Panc1 (cell line): ENCODE measurements around the gene METTL2A.
"Not testable (repeated sequence)": the region's sequence is repeated elsewhere in the genome, so short reads cannot be mapped to it uniquely, and the experiment has no call there.

Experiments used
- CTCF ChIP-seq: fragments of 450-650 bp; IDR thresholded peaks from 2 replicates; pipeline ENCODE4 v1.5.1; 2017; ENCODE audit warnings: mild to moderate bottlenecking
- POLR2AphosphoS5 ChIP-seq: IDR thresholded peaks from 2 replicates; pipeline ENCODE4 v1.6.1; 2012; ENCODE audit warnings: mild to moderate bottlenecking, low read depth, low read length, moderate library complexity
- REST ChIP-seq, 2 experiments: IDR thresholded peaks; 2 replicates each; pipeline ENCODE4 v1.6.1; 2011 to 2012; ENCODE audit warnings: low read depth in 2 of 2, control low read depth in 1 of 2, low read length in 1 of 2, mild to moderate bottlenecking in 1 of 2, moderate library complexity in 1 of 2; ENCODE audit not compliant: insufficient read depth in 1 of 2
- SIN3A ChIP-seq: IDR thresholded peaks from 2 replicates; pipeline ENCODE4 v1.6.1; 2012; ENCODE audit warnings: low read depth, mild to moderate bottlenecking, low read length, moderate library complexity, borderline replicate concordance; ENCODE audit not compliant: insufficient read depth
- TCF7L2 ChIP-seq: IDR thresholded peaks from 2 replicates; pipeline ENCODE4 v1.6.1; 2011; ENCODE audit warnings: mild to moderate bottlenecking, low read depth, low read length, inconsistent platforms

DNA sequence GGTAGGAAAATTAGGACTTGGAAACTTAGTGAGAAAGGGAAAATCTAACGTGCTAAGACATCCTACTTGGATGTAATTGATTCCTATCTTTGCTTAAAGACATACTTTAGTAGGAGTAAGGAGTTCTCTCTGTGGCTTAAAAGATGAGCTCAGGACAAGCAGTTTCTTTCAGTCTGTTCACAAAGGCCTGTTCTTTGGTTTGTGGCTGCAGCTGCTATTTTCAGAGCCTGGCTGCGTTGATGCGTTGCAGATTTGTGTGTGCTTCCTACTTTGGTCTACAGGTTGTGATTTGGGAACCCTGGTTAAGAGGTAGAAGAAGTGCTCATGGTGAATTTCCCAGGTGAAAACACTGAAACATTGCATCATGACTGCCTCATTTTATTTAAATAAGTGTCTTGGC is 30.4 kb downstream of the METTL2A start:
- not testable (repeated sequence) for TF ChIP-seq CTCF; POLR2AphosphoS5; TCF7L2; SIN3A; REST (IDR thresholded peaks at IDR 0.05; ENCODE audit: insufficient read depth in 1 of 2, low read depth in 2 of 2, low read length in 1 of 2)
